ENCODE results near the gene LRP1B. TPM values are rescaled to one million over a fixed set of nuclear protein-coding genes. Genes with fewer than 3 reads are reported as not detected.

LRP1B gene
- total and polyA plus RNA-seq, 4 donors: 0.01 to 0.84 (median 0.17) TPM

DNA sequence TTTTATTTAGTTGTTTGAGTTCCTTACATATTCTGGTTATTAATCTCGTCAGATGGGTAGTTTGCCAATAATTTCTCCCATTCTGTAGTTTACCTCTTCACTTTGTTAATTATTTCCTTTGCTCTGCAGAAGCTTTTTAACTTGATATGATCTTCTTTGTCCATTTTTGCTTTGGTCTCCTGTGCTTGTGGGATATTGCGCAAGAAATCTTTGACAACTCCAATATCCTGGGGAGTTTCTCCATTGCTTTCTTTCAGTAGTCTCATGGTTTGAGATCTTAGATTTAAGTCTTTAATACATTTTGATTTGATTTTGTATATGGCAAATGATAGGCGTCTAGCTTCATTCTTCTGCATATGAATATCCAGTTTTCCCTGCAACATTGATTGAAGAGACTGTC lies 389.2 kb downstream of the LRP1B start:
- Histone ChIP-seq H3K4me3 (ENCODE audit: low read depth in 1 of 3, low read length in 3 of 3) (no peak overlapping the region), H3K9ac (ENCODE audit: low read depth in 1 of 2, low read length in 2 of 2) (no peak overlapping the region), H3K27ac (ENCODE audit: low read depth in 1 of 2, low read length in 2 of 2) (no peak overlapping the region), H3K27me3 (ENCODE audit: control insufficient read depth in 4 of 4, insufficient read depth in 4 of 4, low read length in 3 of 4) (no peaks in the 10 kb centered on the region), H3K36me3 (ENCODE audit: control insufficient read depth in 4 of 4, insufficient read depth in 3 of 4, low read depth in 1 of 4, low read length in 3 of 4) (no peaks in the 10 kb centered on the region), H3K9me3 (ENCODE audit: control insufficient read depth in 4 of 4, low read length in 3 of 4) (no peaks in the 10 kb centered on the region), H3K4me1 (ENCODE audit: control insufficient read depth in 4 of 4, insufficient read depth in 4 of 4, low read length in 3 of 4) (peaks cover 0 to under 1% (median 0%) of the 10 kb centered on the region in 4 donors)
- TF ChIP-seq GABPA (IDR thresholded peaks at IDR 0.05 in 1 of 2, conservative IDR thresholded peaks at IDR 0.05 in 1 of 2): no peak
- no peak for TF ChIP-seq JUND (IDR thresholded peaks at IDR 0.05)
- no peak for TF ChIP-seq YY1 (IDR thresholded peaks at IDR 0.05)
- no peak for TF ChIP-seq HNF4A (conservative IDR thresholded peaks at IDR 0.05)
- TF ChIP-seq, protein P1, sequence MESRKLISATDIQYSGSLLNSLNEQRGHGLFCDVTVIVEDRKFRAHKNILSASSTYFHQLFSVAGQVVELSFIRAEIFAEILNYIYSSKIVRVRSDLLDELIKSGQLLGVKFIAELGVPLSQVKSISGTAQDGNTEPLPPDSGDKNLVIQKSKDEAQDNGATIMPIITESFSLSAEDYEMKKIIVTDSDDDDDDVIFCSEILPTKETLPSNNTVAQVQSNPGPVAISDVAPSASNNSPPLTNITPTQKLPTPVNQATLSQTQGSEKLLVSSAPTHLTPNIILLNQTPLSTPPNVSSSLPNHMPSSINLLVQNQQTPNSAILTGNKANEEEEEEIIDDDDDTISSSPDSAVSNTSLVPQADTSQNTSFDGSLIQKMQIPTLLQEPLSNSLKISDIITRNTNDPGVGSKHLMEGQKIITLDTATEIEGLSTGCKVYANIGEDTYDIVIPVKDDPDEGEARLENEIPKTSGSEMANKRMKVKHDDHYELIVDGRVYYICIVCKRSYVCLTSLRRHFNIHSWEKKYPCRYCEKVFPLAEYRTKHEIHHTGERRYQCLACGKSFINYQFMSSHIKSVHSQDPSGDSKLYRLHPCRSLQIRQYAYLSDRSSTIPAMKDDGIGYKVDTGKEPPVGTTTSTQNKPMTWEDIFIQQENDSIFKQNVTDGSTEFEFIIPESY (IDR thresholded peaks at IDR 0.05): no peak
- WGBS: 67% methylated on average over 3 of the region's 3 CpGs
- DNase-seq (ENCODE audit: low spot score): no peak

- Histone ChIP-seq H3K36me3 (ENCODE audit: control insufficient read depth in 4 of 4, insufficient read depth in 3 of 4, low read depth in 1 of 4, low read length in 3 of 4) (no peaks in the 10 kb centered on the region), H3K9me3 (ENCODE audit: control insufficient read depth in 4 of 4, low read length in 3 of 4) (no peaks in the 10 kb centered on the region), H3K4me3 (ENCODE audit: low read depth in 1 of 3, low read length in 3 of 3) (no peak overlapping the region), H3K27me3 (ENCODE audit: control insufficient read depth in 4 of 4, insufficient read depth in 4 of 4, low read length in 3 of 4) (no peaks in the 10 kb centered on the region), H3K4me1 (ENCODE audit: control insufficient read depth in 4 of 4, insufficient read depth in 4 of 4, low read length in 3 of 4) (peaks cover 0 to 4% (median 0%) of the 10 kb centered on the region in 4 donors), H3K9ac (ENCODE audit: low read depth in 1 of 2, low read length in 2 of 2) (no peak overlapping the region), H3K27ac (ENCODE audit: low read depth in 1 of 2, low read length in 2 of 2) (no peak overlapping the region)
- DNase-seq (ENCODE audit: low spot score): no peak
- TF ChIP-seq HNF4A (conservative IDR thresholded peaks at IDR 0.05) (peak in 1 of 2 donors; percentile 4), RXRA (IDR thresholded peaks at IDR 0.05) (no peak)
- 56% methylated on average over 3 of the region's 3 CpGs for WGBS
Observed at GRCh38 chr2:141737492-141738255, 393.1 kb downstream of the LRP1B start.

DNA sequence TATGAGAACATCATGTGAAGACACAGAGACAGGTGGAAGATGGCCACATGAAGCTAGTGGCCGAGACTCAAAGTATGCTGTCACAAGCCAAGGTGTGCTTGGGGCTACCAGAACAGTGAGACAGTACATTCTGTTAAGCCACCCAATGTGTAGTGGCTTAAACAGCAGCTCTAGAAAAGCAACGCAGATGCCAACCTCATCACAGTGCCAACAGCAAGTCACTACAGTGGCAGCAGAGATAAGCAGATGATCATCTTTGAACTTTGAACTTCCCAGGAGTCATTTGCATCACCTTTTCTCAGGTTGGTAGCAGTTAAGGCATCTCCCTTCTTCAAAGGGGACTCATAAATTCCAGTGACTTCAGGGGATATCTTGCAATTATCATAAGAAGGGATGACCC lies 394.4 kb downstream of the LRP1B start:
- no peak overlapping the region for H3K9ac ChIP-seq (ENCODE audit: low read depth in 1 of 2, low read length in 2 of 2)
- TF ChIP-seq, protein P2, sequence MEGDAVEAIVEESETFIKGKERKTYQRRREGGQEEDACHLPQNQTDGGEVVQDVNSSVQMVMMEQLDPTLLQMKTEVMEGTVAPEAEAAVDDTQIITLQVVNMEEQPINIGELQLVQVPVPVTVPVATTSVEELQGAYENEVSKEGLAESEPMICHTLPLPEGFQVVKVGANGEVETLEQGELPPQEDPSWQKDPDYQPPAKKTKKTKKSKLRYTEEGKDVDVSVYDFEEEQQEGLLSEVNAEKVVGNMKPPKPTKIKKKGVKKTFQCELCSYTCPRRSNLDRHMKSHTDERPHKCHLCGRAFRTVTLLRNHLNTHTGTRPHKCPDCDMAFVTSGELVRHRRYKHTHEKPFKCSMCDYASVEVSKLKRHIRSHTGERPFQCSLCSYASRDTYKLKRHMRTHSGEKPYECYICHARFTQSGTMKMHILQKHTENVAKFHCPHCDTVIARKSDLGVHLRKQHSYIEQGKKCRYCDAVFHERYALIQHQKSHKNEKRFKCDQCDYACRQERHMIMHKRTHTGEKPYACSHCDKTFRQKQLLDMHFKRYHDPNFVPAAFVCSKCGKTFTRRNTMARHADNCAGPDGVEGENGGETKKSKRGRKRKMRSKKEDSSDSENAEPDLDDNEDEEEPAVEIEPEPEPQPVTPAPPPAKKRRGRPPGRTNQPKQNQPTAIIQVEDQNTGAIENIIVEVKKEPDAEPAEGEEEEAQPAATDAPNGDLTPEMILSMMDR (IDR thresholded peaks at IDR 0.05; ENCODE audit: low read depth, low read length, missing input control): no peak
- TF ChIP-seq HNF4A (conservative IDR thresholded peaks at IDR 0.05) (peak; percentile 39 to 49), RXRA (IDR thresholded peaks at IDR 0.05) (peak in 1 of 2 donors; percentile 30), EGR1 (IDR thresholded peaks at IDR 0.05; ENCODE audit: low read depth in 2 of 2) (no peak), NR2F2 (IDR thresholded peaks at IDR 0.05) (no peak), ATF3 (IDR thresholded peaks at IDR 0.05) (no peak), TAF1 (conservative IDR thresholded peaks at IDR 0.05) (no peak), HNF4G (IDR thresholded peaks at IDR 0.05) (no peak), RAD21 (IDR thresholded peaks at IDR 0.05) (peak in 1 of 2 donors; percentile 11)
- TF ChIP-seq, protein P3, sequence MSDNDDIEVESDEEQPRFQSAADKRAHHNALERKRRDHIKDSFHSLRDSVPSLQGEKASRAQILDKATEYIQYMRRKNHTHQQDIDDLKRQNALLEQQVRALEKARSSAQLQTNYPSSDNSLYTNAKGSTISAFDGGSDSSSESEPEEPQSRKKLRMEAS (IDR thresholded peaks at IDR 0.05): no peak
- H3K36me3 ChIP-seq (ENCODE audit: control insufficient read depth in 4 of 4, insufficient read depth in 3 of 4, low read depth in 1 of 4, low read length in 3 of 4): no peaks in the 10 kb centered on the region
- H3K27me3 ChIP-seq (ENCODE audit: control insufficient read depth in 4 of 4, insufficient read depth in 4 of 4, low read length in 3 of 4): no peaks in the 10 kb centered on the region
- no peak overlapping the region for H3K4me3 ChIP-seq (ENCODE audit: low read depth in 1 of 3, low read length in 3 of 3)
- H3K27ac ChIP-seq (ENCODE audit: low read depth in 1 of 2, low read length in 2 of 2): no peak overlapping the region
- DNase-seq (ENCODE audit: low spot score): no peak
- H3K9me3 ChIP-seq (ENCODE audit: control insufficient read depth in 4 of 4, low read length in 3 of 4): no peaks in the 10 kb centered on the region
- 65% methylated on average over 2 of the region's 2 CpGs for WGBS
- H3K4me1 ChIP-seq (ENCODE audit: control insufficient read depth in 4 of 4, insufficient read depth in 4 of 4, low read length in 3 of 4): peaks cover 0 to 4% (median 0%) of the 10 kb centered on the region in 4 donors
